Neural crest cell (in vitro differentiated cells): ENCODE measurements around the gene CELF4. TPM values are rescaled to one million over a fixed set of nuclear protein-coding genes. Genes with fewer than 3 reads are reported as not detected.

Source experiments
- DNase-seq: peaks from one replicate; pipeline ENCODE4 v3.0.0; 2021; ENCODE audit warnings: low read depth, mixed read lengths, low spot score
- H3K27ac Mint-ChIP-seq: one replicate; pipeline ENCODE4 v1.8.0; 2021; ENCODE audit warnings: mild to moderate bottlenecking, mixed read lengths; ENCODE audit not compliant: unreplicated experiment
- H3K27me3 Mint-ChIP-seq: 2 replicates; pipeline ENCODE4 v1.8.0; 2021; ENCODE audit warnings: low read depth, mild to moderate bottlenecking, mixed read lengths
- H3K36me3 Mint-ChIP-seq: 2 replicates; pipeline ENCODE4 v1.8.0; 2021; ENCODE audit warnings: low read depth, mild to moderate bottlenecking, mixed read lengths
- H3K4me1 Mint-ChIP-seq: 2 replicates; pipeline ENCODE4 v1.8.0; 2021; ENCODE audit warnings: mixed read lengths
- H3K4me3 Mint-ChIP-seq: one replicate; pipeline ENCODE4 v1.8.0; 2021; ENCODE audit warnings: mild to moderate bottlenecking, mixed read lengths
- H3K9me3 Mint-ChIP-seq: 2 replicates; pipeline ENCODE4 v1.8.0; 2021; ENCODE audit warnings: mixed read lengths
- CTCF ChIP-seq: fragments of 200-600 bp; sonication (generic); conservative IDR thresholded peaks from 2 replicates; pipeline ENCODE4 v1.5.0; 2021; ENCODE audit warnings: antibody characterized with exemption, mild to moderate bottlenecking
- total RNA-seq: library from RNA; stranded (reverse); gene quantifications from 2 replicates; pipeline ENCODE4 v1.2.1, GENCODE V29; 2021

The CELF4 gene
- total RNA-seq, 1 donor from 2014 or later, result 1.9 TPM

- no peak for DNase-seq
- H3K9me3 Mint-ChIP-seq, result no peaks in the 10 kb centered on the region
- no peak overlapping the region for H3K4me3 Mint-ChIP-seq
- H3K27me3 Mint-ChIP-seq, result no peaks in the 10 kb centered on the region
- H3K27ac Mint-ChIP-seq, result no peak overlapping the region
- peaks cover 13% of the 10 kb centered on the region for H3K4me1 Mint-ChIP-seq
- H3K36me3 Mint-ChIP-seq, result no peaks in the 10 kb centered on the region
- no peak for TF ChIP-seq CTCF
Observed at GRCh38 chr18:37297106-37297505, 268.5 kb downstream of the CELF4 start.

GRCh38 chr18:37294951-37295350, 270.6 kb downstream of the CELF4 start:
- H3K4me3 Mint-ChIP-seq, result no peak overlapping the region
- peak; percentile 26 for DNase-seq

GRCh38 chr18:37293359-37293758, 272.2 kb downstream of the CELF4 start:
- H3K4me3 Mint-ChIP-seq, result no peak overlapping the region
- H3K9me3 Mint-ChIP-seq, result no peaks in the 10 kb centered on the region
- H3K4me1 Mint-ChIP-seq, result no peaks in the 10 kb centered on the region
- TF ChIP-seq CTCF, result no peak
- no peaks in the 10 kb centered on the region for H3K36me3 Mint-ChIP-seq
- no peak overlapping the region for H3K27ac Mint-ChIP-seq
- DNase-seq, result no peak
- no peaks in the 10 kb centered on the region for H3K27me3 Mint-ChIP-seq

More at GRCh38 chr18:37294951-37295350, 270.6 kb downstream of the CELF4 start:
- peak; percentile 46 for TF ChIP-seq CTCF
- no peaks in the 10 kb centered on the region for H3K27me3 Mint-ChIP-seq
- H3K4me1 Mint-ChIP-seq, result peaks cover 6% of the 10 kb centered on the region
- no peaks in the 10 kb centered on the region for H3K36me3 Mint-ChIP-seq
- no peaks in the 10 kb centered on the region for H3K9me3 Mint-ChIP-seq
- H3K27ac Mint-ChIP-seq, result no peak overlapping the region

GRCh38 chr18:37289423-37289822, 276.2 kb downstream of the CELF4 start:
- TF ChIP-seq CTCF, result no peak
- Mint-ChIP-seq H3K36me3 (no peaks in the 10 kb centered on the region), H3K4me1 (no peaks in the 10 kb centered on the region), H3K9me3 (no peaks in the 10 kb centered on the region), H3K27ac (no peak overlapping the region), H3K4me3 (no peak overlapping the region), H3K27me3 (peaks cover 3% of the 10 kb centered on the region)
- no peak for DNase-seq

GRCh38 chr18:37287601-37288000, 278.0 kb downstream of the CELF4 start:
- Mint-ChIP-seq H3K4me1 (no peaks in the 10 kb centered on the region), H3K36me3 (no peaks in the 10 kb centered on the region), H3K27ac (no peak overlapping the region), H3K27me3 (peaks cover 7% of the 10 kb centered on the region), H3K4me3 (no peak overlapping the region), H3K9me3 (peaks cover 3% of the 10 kb centered on the region)
- TF ChIP-seq CTCF, result no peak
- no peak for DNase-seq

- no peak for TF ChIP-seq CTCF
- Mint-ChIP-seq H3K9me3 (peaks cover 3% of the 10 kb centered on the region), H3K36me3 (no peaks in the 10 kb centered on the region), H3K4me1 (no peaks in the 10 kb centered on the region), H3K4me3 (no peak overlapping the region), H3K27me3 (peaks cover 7% of the 10 kb centered on the region), H3K27ac (no peak overlapping the region)
- DNase-seq, result no peak
Observed at GRCh38 chr18:37286801-37287200, 278.8 kb downstream of the CELF4 start.
